Measurements from ENCODE around the gene ROPN1L. TPM values are rescaled to one million over a fixed set of nuclear protein-coding genes. Genes with fewer than 3 reads are reported as not detected.

ROPN1L gene
- total and polyA plus RNA-seq, 2 of the 13 experiments (the other 11 are each of a cell fraction or from before 2014, with no cell fraction given), result not detected

DNA sequence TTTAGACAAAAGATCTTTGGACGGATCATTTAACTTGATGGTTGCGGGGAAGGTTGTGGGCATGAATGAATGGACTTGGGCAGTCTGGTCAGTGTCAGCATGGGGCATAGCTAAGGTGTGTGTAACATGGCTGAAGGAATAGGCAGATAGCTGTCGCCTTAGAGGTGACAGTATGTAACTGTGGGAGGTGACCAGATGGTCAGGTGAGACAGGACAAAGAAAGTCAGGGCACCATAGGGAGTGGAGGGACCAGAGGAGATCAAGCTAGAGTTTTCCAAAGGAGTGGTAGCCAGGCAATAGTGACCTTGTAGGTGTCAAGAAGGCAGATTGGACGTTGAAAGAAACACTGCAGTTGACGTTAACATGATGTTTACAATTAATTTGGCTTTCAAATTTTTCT lies 45.1 kb upstream of the ROPN1L start:
- in situ Hi-C loops (cut with HindIII; ENCODE audit: extremely low pct_ligation_motif_present, low pct_unique_long_range_greater_than_20kb), result no loop called here
- Histone ChIP-seq H3K36me3 (replicated peaks in 1 of 2; ENCODE audit: control insufficient read depth in 1 of 2, insufficient read depth in 2 of 2, low read length in 2 of 2) (peaks cover 11 to 78% of the 10 kb centered on the region in 2 experiments), H3K79me2 (ENCODE audit: insufficient read depth, low read length) (no peaks in the 10 kb centered on the region), H3K4me3 (replicated peaks in 1 of 3; ENCODE audit: insufficient read depth in 1 of 3, low read depth in 2 of 3, low read length in 3 of 3) (no peak overlapping the region), H4K20me1 (ENCODE audit: insufficient read depth, low read length) (no peaks in the 10 kb centered on the region), H3K4me2 (ENCODE audit: low read depth, low read length) (no peak overlapping the region), H3K27me3 (ENCODE audit: control insufficient read depth in 1 of 2, insufficient read depth in 2 of 2, low read length in 2 of 2) (no peaks in the 10 kb centered on the region), H3K9ac (ENCODE audit: insufficient read depth, low read depth, low read length) (no peak overlapping the region), H2AFZ (ENCODE audit: low read length) (no peak overlapping the region), H3K27ac (ENCODE audit: extremely low read length, insufficient read depth, low read length) (no peak overlapping the region), H3K4me1 (ENCODE audit: insufficient read depth, low read length) (no peaks in the 10 kb centered on the region), H3K9me3 (ENCODE audit: low read length) (no peaks in the 10 kb centered on the region)
- ChIA-PET POLR2A (no interaction called here), CTCF (ENCODE audit: low intra/inter-chr PET ratio, low total read pairs) (no interaction called here)
- no TSS peak for BruUV-seq (replicated peaks)
- TF ChIP-seq, protein P1, sequence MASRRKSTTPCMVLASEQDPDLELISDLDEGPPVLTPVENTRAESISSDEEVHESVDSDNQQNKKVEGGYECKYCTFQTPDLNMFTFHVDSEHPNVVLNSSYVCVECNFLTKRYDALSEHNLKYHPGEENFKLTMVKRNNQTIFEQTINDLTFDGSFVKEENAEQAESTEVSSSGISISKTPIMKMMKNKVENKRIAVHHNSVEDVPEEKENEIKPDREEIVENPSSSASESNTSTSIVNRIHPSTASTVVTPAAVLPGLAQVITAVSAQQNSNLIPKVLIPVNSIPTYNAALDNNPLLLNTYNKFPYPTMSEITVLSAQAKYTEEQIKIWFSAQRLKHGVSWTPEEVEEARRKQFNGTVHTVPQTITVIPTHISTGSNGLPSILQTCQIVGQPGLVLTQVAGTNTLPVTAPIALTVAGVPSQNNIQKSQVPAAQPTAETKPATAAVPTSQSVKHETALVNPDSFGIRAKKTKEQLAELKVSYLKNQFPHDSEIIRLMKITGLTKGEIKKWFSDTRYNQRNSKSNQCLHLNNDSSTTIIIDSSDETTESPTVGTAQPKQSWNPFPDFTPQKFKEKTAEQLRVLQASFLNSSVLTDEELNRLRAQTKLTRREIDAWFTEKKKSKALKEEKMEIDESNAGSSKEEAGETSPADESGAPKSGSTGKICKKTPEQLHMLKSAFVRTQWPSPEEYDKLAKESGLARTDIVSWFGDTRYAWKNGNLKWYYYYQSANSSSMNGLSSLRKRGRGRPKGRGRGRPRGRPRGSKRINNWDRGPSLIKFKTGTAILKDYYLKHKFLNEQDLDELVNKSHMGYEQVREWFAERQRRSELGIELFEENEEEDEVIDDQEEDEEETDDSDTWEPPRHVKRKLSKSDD (CRISPR knock-in tag; IDR thresholded peaks at IDR 0.05; ENCODE audit: low read depth), result no peak
- intact Hi-C loops (cut with micrococcal nuclease; ENCODE audit: unreplicated experiment), result no loop called here
- ATAC-seq (no peak), FAIRE-seq (no peak), DNase-seq (ENCODE audit: low spot score) (no peak)
- WGBS (ENCODE audit: low lambda C conversion rate), result 86% methylated on average over 5 of the region's 5 CpGs

DNA sequence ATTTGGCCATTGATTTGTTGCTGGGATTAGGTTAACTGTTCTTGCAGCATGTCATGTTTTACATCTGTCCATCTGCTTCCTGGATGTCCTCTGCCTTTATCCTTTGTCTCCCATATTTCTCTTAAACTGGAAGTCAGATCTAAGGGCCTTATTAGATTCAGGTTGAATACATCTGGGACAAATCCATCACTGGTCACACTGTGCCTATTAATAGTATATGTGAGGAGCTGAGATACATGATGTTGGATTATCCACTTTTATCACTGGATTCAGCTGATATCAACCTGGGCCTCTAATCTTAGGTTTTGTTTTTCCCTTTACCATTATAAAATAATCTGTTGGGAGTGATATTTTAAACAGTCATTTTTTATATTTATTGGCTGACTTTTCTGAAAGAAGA lies 41.8 kb upstream of the ROPN1L start:
- Histone ChIP-seq H3K4me2 (ENCODE audit: low read depth, low read length) (no peak overlapping the region), H3K79me2 (ENCODE audit: insufficient read depth, low read length) (no peaks in the 10 kb centered on the region), H2AFZ (ENCODE audit: low read length) (no peak overlapping the region), H3K4me1 (ENCODE audit: insufficient read depth, low read length) (no peaks in the 10 kb centered on the region), H3K4me3 (replicated peaks in 1 of 3; ENCODE audit: insufficient read depth in 1 of 3, low read depth in 2 of 3, low read length in 3 of 3) (no peak overlapping the region), H3K27me3 (ENCODE audit: control insufficient read depth in 1 of 2, insufficient read depth in 2 of 2, low read length in 2 of 2) (no peaks in the 10 kb centered on the region), H3K9me3 (ENCODE audit: low read length) (no peaks in the 10 kb centered on the region), H3K36me3 (replicated peaks in 1 of 2; ENCODE audit: control insufficient read depth in 1 of 2, insufficient read depth in 2 of 2, low read length in 2 of 2) (peaks cover 10 to 72% of the 10 kb centered on the region in 2 experiments), H4K20me1 (ENCODE audit: insufficient read depth, low read length) (no peaks in the 10 kb centered on the region), H3K9ac (ENCODE audit: insufficient read depth, low read depth, low read length) (no peak overlapping the region), H3K27ac (ENCODE audit: extremely low read length, insufficient read depth, low read length) (no peak overlapping the region)
- DNase-seq (ENCODE audit: low spot score), result no peak
- in situ Hi-C loops (cut with HindIII; ENCODE audit: extremely low pct_ligation_motif_present, low pct_unique_long_range_greater_than_20kb), result no loop called here
- no TSS peak for BruUV-seq (replicated peaks)
- TF ChIP-seq, protein P2, sequence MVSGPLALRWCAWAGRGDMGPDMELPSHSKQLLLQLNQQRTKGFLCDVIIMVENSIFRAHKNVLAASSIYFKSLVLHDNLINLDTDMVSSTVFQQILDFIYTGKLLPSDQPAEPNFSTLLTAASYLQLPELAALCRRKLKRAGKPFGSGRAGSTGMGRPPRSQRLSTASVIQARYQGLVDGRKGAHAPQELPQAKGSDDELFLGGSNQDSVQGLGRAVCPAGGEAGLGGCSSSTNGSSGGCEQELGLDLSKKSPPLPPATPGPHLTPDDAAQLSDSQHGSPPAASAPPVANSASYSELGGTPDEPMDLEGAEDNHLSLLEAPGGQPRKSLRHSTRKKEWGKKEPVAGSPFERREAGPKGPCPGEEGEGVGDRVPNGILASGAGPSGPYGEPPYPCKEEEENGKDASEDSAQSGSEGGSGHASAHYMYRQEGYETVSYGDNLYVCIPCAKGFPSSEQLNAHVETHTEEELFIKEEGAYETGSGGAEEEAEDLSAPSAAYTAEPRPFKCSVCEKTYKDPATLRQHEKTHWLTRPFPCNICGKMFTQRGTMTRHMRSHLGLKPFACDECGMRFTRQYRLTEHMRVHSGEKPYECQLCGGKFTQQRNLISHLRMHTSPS (CRISPR knock-in tag; IDR thresholded peaks at IDR 0.05; ENCODE audit: low read depth), result no peak
- TF ChIP-seq, protein P3, sequence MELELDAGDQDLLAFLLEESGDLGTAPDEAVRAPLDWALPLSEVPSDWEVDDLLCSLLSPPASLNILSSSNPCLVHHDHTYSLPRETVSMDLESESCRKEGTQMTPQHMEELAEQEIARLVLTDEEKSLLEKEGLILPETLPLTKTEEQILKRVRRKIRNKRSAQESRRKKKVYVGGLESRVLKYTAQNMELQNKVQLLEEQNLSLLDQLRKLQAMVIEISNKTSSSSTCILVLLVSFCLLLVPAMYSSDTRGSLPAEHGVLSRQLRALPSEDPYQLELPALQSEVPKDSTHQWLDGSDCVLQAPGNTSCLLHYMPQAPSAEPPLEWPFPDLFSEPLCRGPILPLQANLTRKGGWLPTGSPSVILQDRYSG (CRISPR knock-in tag; IDR thresholded peaks at IDR 0.05), result no peak
- ChIA-PET CTCF (ENCODE audit: low intra/inter-chr PET ratio, low total read pairs) (no interaction called here), POLR2A (no interaction called here)
- intact Hi-C loops (cut with micrococcal nuclease; ENCODE audit: unreplicated experiment), result no loop called here
- no peak for ATAC-seq
- no peak for FAIRE-seq
